SKM-1 (cell line): Measurements from ENCODE around the gene UBE2E1.
"Not testable (repeated sequence)": the region's sequence is repeated elsewhere in the genome, so short reads cannot be mapped to it uniquely, and the experiment has no call there.

Source experiments
- DNase-seq: peaks from one replicate; lab custom pipeline; 2025; ENCODE audit not compliant: unreplicated experiment; lab: John Stamatoyannopoulos, UW

The UBE2E1 gene

GRCh38 chr3:23876923-23877322, 71.2 kb downstream of the UBE2E1 start:
- no peak for DNase-seq

GRCh38 chr3:23877329-23877980, 71.7 kb downstream of the UBE2E1 start:
- DNase-seq = peak; percentile 67

DNA sequence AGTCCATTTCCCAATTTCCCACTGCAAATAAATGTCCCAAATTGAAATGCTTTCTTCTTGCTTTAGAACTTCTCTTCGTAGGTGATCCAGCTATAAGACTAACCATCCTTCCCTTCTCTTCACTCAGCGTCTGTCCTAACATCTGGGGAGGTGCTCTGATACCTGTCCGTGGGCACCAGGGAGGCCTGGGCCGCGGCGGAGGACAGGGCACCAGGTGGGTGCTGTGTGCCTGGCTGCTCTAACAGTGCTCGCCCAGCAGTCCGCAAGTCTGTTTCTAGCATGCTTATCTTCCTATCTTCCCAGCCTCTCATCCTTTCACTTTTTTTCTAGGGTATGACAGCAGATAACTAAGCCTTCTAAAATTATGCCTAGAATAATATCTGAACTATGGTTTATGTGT, 73.7 kb downstream of the UBE2E1 start:
- DNase-seq = no peak

GRCh38 chr3:23880703-23881339, 75.1 kb downstream of the UBE2E1 start:
- no peak for DNase-seq

GRCh38 chr3:23881993-23882392, 76.2 kb downstream of the UBE2E1 start:
- DNase-seq = not testable (repeated sequence)

DNA sequence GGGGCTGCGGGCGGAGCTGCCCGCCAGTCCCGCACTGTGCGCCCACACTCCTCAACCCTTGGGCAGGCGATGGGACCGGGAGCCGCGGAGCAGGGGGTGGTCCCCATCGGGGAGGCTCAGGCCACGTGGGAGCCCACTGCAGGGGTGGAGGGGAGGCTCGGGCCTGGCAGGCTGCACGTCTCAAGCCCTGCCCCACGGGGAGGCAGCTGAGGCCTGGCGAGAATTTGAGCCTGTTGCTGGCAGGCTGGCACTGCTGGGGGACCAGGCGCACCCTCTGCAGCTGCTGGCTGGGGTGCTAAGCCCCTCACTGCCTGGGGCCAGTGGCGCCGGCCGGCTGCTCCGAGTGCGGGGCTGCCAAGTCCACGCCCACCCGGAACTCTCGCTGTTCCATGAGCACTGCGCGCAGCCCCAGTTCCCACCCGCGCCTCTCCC, 76.7 kb downstream of the UBE2E1 start:
- no peak for DNase-seq

DNA sequence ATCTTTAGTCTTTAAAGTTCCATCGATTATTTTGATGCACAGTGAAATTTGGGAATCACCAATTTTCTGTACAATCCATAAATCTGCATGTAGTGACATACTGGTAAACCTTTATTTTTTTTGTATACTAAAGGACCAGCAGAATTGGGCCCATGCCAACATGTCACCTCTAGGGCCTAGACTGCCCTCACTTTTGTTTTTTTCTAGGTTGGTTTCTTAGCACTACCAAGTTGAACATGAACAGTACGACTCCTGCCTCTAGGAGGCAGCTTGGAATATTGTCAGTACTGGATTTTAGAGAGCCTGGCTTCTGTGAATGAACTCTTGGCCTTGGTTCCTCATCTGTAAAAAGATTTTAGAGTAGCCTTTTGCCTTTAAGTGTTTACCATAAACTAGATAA, 78.7 kb downstream of the UBE2E1 start:
- no peak for DNase-seq

GRCh38 chr3:23885210-23885609, 79.5 kb downstream of the UBE2E1 start:
- DNase-seq = no peak

GRCh38 chr3:23886311-23886710, 80.6 kb downstream of the UBE2E1 start:
- DNase-seq = no peak

DNA sequence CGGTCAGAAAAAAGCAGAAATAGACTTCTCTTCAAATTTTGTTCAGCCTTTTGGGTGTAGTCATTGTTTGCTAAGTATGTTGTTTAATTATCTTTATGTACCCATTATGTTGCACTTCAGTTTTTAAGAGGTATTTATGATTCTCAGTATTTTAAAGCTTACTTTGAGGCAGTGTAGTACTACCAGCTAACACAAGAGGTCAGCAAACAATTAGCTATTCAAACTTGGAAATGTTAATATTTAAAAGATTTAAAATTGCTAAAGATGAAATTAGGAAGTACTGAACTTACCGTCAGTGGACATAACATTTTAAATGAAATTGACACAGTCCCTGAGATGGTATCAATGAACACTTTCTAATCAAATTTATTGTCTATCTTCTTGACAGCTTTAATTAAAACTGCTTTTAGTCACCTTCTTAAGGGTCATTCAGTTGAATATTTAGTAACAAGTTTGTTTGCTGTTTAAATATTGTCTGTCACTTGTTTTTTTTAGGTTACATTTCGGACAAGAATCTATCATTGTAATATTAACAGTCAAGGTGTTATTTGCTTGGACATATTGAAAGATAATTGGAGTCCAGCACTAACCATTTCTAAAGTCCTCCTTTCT, 83.0 kb downstream of the UBE2E1 start:
- no peak for DNase-seq

DNA sequence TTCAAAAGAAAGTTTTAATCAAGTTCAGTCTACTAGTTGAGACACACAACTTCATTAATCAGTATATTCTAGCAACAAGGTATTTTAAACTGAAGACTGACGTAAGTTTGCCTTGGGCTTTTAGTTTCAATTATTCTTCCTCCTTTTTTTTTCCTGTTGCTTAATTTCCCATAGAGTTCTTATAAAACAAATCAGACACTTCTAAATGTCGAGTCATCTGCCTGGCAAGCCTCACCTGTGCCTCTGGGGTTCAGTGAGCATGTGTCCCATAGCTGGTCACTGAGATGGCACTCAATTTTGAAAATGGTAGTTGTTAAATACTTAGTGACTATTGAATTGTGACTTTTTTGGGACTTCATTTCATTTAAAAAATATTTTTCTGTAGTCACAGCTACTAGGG, 83.6 kb downstream of the UBE2E1 start:
- no peak for DNase-seq

- no peak for DNase-seq
Observed at GRCh38 chr3:23889950-23890349, 84.2 kb downstream of the UBE2E1 start.

GRCh38 chr3:23894254-23895061, 88.7 kb downstream of the UBE2E1 start:
- no peak for DNase-seq

DNA sequence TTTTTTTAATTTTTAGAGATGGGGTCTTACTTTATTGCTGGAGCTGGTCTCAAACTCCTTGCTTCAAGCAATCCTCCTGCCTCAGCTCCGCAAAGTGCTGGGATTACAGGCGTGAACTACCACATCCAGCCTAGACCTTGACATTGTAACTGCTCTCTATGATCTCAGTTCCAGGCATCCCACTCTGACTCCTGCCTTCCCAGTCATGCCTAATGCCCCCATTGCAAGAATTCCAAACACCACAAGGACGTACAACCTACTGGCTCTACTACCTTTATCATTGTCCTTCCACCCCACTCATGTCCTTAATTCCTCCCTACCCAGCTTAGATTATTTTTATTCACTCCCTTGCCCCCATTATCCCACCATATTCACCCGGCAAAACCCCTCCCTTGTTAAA, 89.4 kb downstream of the UBE2E1 start:
- no peak for DNase-seq

DNA sequence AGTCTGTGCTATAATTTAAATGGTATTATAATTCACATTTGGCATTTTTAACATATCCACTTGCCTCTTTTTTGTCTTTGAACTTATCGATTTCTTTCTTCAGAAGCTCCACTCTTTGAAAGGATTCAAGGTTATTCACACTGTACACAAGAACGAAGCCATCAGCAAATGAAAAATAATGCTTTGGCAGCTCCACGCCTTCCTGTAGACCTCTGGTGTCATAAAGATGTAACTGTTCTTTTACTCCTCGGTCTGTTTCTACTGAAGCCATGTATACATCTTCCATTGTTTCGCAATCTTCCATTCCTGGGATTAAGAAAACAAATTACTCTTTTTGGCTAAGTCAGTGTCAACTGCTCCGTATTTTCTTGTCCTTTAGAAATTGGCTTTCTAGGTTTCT, 95.0 kb downstream of the UBE2E1 start:
- no peak for DNase-seq

DNA sequence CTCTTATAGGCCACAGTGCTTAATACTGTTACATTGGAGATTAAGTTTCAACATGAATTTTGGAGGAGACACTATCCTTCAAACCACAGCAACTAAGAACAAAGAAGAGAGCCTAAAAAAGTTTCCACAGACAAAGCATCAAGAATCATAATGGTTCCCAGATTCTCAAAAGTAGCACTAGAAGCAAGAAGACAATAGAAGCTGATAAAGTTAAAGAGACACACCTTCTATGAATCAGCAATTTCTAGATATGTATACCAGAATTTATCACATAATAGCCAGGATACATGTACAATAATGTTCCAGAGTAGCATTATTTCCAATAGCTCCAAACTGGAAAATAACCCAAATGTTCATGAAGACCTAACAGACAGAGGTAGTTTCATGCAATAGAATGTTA, 98.8 kb downstream of the UBE2E1 start:
- DNase-seq = no peak

- DNase-seq = no peak
Observed at GRCh38 chr3:23909341-23909740, 103.6 kb downstream of the UBE2E1 start.

DNA sequence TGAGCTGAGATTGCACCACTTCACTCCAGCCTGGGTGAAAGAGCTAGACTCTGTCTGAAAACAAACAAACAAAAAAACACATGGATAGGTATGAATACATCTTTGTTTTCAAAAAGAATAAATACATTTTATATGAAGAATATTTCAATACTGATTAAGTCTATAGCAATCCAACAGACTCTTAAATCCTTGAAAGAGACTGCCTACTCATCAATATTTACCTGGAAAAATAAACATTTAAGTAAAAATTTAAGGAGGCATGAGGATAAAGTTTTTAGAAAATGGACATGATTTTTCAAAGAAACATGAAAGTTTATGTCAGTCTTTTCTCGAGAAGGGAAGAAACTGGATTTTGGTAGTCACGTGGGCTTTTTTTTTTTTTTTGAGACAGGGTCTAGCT, 105.6 kb downstream of the UBE2E1 start:
- no peak for DNase-seq

DNA sequence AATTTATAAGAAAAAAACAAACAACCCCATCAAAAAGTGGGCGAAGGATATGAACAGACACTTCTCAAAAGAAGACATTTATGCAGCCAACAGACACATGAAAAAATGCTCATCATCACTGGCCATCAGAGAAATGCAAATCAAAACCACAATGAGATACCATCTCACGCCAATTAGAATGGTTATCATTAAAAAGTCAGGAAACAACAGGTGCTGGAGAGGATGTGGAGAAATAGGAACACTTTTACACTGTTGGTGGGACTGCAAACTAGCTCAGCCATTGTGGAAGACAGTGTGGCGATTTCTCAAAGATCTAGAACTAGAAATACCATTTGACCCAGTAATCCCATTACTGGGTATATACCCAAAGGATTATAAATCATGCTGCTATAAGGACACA, 106.6 kb downstream of the UBE2E1 start:
- DNase-seq = not testable (repeated sequence)

- no peak for DNase-seq
Observed at GRCh38 chr3:23913182-23913581, 107.4 kb downstream of the UBE2E1 start.

GRCh38 chr3:23913873-23914743, 108.4 kb downstream of the UBE2E1 start:
- DNase-seq = no peak
